Measurements from ENCODE around the gene NLE1. TPM values are rescaled to one million over a fixed set of nuclear protein-coding genes. Genes with fewer than 3 reads are reported as not detected.
A peak's percentile ranks its signal among the peaks of the same experiment; 100 is the strongest.

NLE1 gene
- polyA plus RNA-seq, 2 of the 4 experiments (the other 2 are of a cell fraction), result 19.3 to 29.7 TPM

- Histone ChIP-seq H3K9me3 (no peaks in the 10 kb centered on the region), H3K4me1 (peaks cover 6% of the 10 kb centered on the region; the same call in 2 of the 3 replicates), H3K27ac (no peak overlapping the region), H3K4me2 (no peak overlapping the region), H3K4me3 (no peak overlapping the region)
- peak; percentile 43 for FAIRE-seq
- 55% methylated on average over 2 of the region's 2 CpGs for WGBS (ENCODE audit: missing lambda C conversion rate)
- TF ChIP-seq CEBPB (IDR thresholded peaks at IDR 0.05) (peak in 1 of 2 experiments; percentile 39; a peak in 1 of 4 replicates), MYC (IDR thresholded peaks at IDR 0.05; ENCODE audit: borderline replicate concordance, low read length) (no peak), RAD21 (conservative IDR thresholded peaks at IDR 0.05 in 1 of 2, IDR thresholded peaks at IDR 0.05 in 1 of 2) (0 out of 5 replicates have a peak, but pooled peaks of 1 of the 2 experiments have one; percentile 2)
- POLR2A ChIA-PET, result no interaction called here
- CTCF ChIA-PET, result interaction anchor here (0.7 to 13.9 kb wide), 6 partner anchors 31 to 576 kb away, joined by 3 to 308 read pairs (median 6); partner anchors contain the start of gene SLFN12L
- peak in 1 of 2 experiments; percentile 30; a peak in 2 of 6 replicates for ATAC-seq
- DNase-seq (ENCODE audit: low read depth in 1 of 2, low spot score in 1 of 2), result no peak
Observed at GRCh38 chr17:35171834-35172233, 29.7 kb upstream of the NLE1 start.

DNA sequence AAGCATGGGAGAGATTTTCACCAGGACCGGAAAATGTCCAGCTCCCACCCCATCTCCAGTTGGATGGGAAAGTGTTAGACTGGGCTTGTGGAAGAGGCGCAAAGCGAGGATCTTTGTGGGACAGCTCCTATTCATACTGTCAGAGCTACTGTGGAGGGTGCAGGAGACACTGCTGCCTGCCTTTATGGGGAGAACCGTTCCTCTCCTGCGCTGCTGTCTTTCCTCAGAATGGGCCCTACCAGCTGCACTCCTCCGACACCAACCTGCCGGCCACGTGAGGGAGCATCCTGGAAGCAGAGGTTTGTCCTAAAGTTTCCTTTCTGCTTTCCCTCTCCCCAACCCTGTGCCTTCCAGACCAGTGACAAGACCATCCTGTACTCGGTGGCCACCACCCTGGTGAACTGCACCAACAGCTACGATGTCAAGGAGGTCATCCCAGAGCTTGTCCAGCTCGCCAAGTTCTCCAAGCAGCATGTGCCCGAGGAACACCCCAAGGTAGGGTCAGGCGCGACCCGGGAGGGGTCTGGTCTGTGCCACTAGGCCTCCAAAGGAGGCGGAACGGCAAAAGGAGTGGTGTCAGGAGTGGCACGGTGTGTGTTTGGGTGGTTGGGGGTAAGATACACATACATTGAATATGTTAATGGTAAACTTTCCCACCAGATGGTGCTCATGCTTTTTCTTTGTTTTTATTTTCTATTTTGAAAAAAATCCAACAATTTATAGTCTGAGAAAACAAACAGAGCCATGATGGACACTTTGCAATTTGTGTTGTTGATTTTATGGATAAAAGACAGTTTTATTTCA, 29.1 kb upstream of the NLE1 start:
- Histone ChIP-seq H3K4me2 (no peak overlapping the region), H3K4me1 (peaks cover 6% of the 10 kb centered on the region; the same call in 2 of the 3 replicates), H3K9me3 (no peaks in the 10 kb centered on the region), H3K27ac (no peak overlapping the region), H3K4me3 (no peak overlapping the region)
- TF ChIP-seq SMC3 (IDR thresholded peaks at IDR 0.05) (peak; percentile 94), ESRRA (IDR thresholded peaks at IDR 0.05; ENCODE audit: borderline replicate concordance, low read length) (no peak), CTCF (IDR thresholded peaks at IDR 0.05) (peak; percentile 81), ZNF302 (CRISPR knock-in tag; IDR thresholded peaks at IDR 0.05) (no peak), RAD21 (conservative IDR thresholded peaks at IDR 0.05 in 1 of 2, IDR thresholded peaks at IDR 0.05 in 1 of 2) (peak; percentile 75 to 89)
- peak; percentile 36 for FAIRE-seq
- WGBS (ENCODE audit: missing lambda C conversion rate), result 54% methylated on average over 18 of the region's 18 CpGs
- peak; percentile 37 to 49 for DNase-seq (ENCODE audit: low read depth in 1 of 2, low spot score in 1 of 2)
- ATAC-seq, result peak; percentile 67 to 79; a peak in 5 of 6 replicates
- POLR2A ChIA-PET, result interaction anchor here (0.7 to 0.9 kb wide), 3 partner anchors 72 to 368 kb away, joined by 3 to 5 read pairs (median 3); partner anchors contain the start of gene SLFN5
- CTCF ChIA-PET, result interaction anchor here (0.6 to 13.9 kb wide), 18 partner anchors 9 to 576 kb away, joined by 3 to 308 read pairs (median 4); partner anchors contain the start of genes SLFN12L and SLFN5

DNA sequence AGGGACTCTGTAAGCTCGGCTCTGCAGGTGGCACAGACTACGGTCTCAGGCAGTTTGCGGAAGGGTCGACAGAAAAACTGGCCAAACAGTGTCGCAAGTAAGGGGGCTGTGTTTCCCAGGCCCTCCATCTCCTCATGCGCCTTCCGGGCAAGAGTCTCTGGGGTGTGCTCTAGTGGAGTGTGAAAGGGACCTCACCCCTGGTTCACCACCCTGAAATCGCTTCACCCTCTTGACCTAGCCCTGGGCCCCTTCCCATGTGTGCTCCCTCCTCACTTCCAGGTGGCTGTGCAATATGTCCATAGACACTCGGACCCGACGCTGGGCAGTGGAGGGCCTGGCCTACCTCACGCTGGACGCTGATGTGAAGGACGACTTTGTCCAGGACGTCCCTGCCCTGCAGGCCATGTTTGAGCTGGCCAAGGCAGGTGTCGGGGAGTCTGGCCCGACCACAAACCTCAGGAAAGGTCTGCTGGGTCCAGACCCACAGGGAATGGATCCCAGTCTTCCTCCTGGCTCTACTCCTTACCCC, 27.8 kb upstream of the NLE1 start:
- ATAC-seq (no peak), DNase-seq (ENCODE audit: low read depth in 1 of 2, low spot score in 1 of 2) (no peak), FAIRE-seq (no peak)
- no peak overlapping the region for H3K4me3 ChIP-seq
- H3K27ac ChIP-seq, result no peak overlapping the region
- no peak overlapping the region for H3K4me2 ChIP-seq
- CTCF ChIA-PET, result interaction anchor here (0.5 to 13.9 kb wide), 10 partner anchors 7 to 578 kb away, joined by 3 to 308 read pairs (median 5); partner anchors contain the start of gene SLFN12L
- H3K4me1 ChIP-seq, result peaks cover 6% of the 10 kb centered on the region; the same call in 2 of the 3 replicates
- no peaks in the 10 kb centered on the region for H3K9me3 ChIP-seq
- TF ChIP-seq HOXB5 (CRISPR knock-in tag; IDR thresholded peaks at IDR 0.05) (no peak), TP53 (CRISPR knock-in tag; IDR thresholded peaks at IDR 0.05) (no peak), MAZ (IDR thresholded peaks at IDR 0.05; ENCODE audit: borderline replicate concordance, low read depth, low read length) (no peak), HEYL (CRISPR knock-in tag; IDR thresholded peaks at IDR 0.05) (no peak), POLR2A (IDR thresholded peaks at IDR 0.05; ENCODE audit: low read length) (no peak; the same call in 1 of the 2 replicates), HOXB13 (CRISPR knock-in tag; IDR thresholded peaks at IDR 0.05; ENCODE audit: low read depth) (no peak), E2F6 (IDR thresholded peaks at IDR 0.05; ENCODE audit: borderline replicate concordance, low read depth) (no peak), RARB (CRISPR knock-in tag; IDR thresholded peaks at IDR 0.05) (no peak), ATOH8 (CRISPR knock-in tag; IDR thresholded peaks at IDR 0.05; ENCODE audit: low read depth) (no peak), KDM1A (IDR thresholded peaks at IDR 0.05; ENCODE audit: low read depth) (no peak), NPAS2 (CRISPR knock-in tag; IDR thresholded peaks at IDR 0.05; ENCODE audit: borderline replicate concordance) (no peak), BHLHE40 (IDR thresholded peaks at IDR 0.05; ENCODE audit: low read depth, low read length) (no peak), JUN (IDR thresholded peaks at IDR 0.05) (no peak), ELK1 (IDR thresholded peaks at IDR 0.05; ENCODE audit: low read depth, low read length) (no peak)
- TF ChIP-seq, protein P1, sequence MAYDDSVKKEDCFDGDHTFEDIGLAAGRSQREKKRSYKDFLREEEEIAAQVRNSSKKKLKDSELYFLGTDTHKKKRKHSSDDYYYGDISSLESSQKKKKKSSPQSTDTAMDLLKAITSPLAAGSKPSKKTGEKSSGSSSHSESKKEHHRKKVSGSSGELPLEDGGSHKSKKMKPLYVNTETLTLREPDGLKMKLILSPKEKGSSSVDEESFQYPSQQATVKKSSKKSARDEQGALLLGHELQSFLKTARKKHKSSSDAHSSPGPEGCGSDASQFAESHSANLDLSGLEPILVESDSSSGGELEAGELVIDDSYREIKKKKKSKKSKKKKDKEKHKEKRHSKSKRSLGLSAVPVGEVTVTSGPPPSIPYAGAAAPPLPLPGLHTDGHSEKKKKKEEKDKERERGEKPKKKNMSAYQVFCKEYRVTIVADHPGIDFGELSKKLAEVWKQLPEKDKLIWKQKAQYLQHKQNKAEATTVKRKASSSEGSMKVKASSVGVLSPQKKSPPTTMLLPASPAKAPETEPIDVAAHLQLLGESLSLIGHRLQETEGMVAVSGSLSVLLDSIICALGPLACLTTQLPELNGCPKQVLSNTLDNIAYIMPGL (CRISPR knock-in tag; IDR thresholded peaks at IDR 0.05; ENCODE audit: borderline replicate concordance), result no peak
- WGBS (ENCODE audit: missing lambda C conversion rate), result 70% methylated on average over 17 of the region's 17 CpGs
- POLR2A ChIA-PET, result no interaction called here
